ENCODE data around the gene AIP.

Gene AIP

GRCh38 chr11:67435031-67435726, 47.6 kb upstream of the AIP start:
- peak overlapping the region; percentile 100 for H3K9ac ChIP-seq (ENCODE audit: low read depth, low read length, poor library complexity, severe bottlenecking)
- no peak overlapping the region for H2AFZ ChIP-seq (ENCODE audit: low read length)
- peaks cover 98% of the 10 kb centered on the region for H3K79me2 ChIP-seq (ENCODE audit: insufficient read depth, low read length)
- peak overlapping the region; percentile 96 for H3K4me2 ChIP-seq (ENCODE audit: low read depth, low read length, poor library complexity, severe bottlenecking)
- peak overlapping the region; percentile 100 for H3K4me3 ChIP-seq (ENCODE audit: low read length, poor library complexity, severe bottlenecking)
- peaks cover 20% of the 10 kb centered on the region; the same call in 1 of the 2 replicates for H3K36me3 ChIP-seq (ENCODE audit: insufficient read depth, low read length)
- no peaks in the 10 kb centered on the region for H3K9me3 ChIP-seq (ENCODE audit: insufficient read depth, low read depth, low read length)
- H3K9me2 ChIP-seq (replicated peaks; ENCODE audit: low read depth, low read length) = no peaks in the 10 kb centered on the region
- H4K20me1 ChIP-seq (ENCODE audit: insufficient read depth, low read length, poor library complexity, severe bottlenecking) = peaks cover 55% of the 10 kb centered on the region
- H3F3A ChIP-seq (ENCODE audit: low read depth) = 0 out of 2 replicates have a peak, but pooled peaks cover 4% of the 10 kb centered on the region
- H3K27me3 ChIP-seq (ENCODE audit: insufficient read depth, low read length, poor library complexity, severe bottlenecking) = no peaks in the 10 kb centered on the region
- TF ChIP-seq EZH2phosphoT487 (IDR thresholded peaks at IDR 0.05; ENCODE audit: borderline replicate concordance) (no peak), CTCF (conservative IDR thresholded peaks at IDR 0.05; ENCODE audit: low read length) (no peak)
- peaks cover 53% of the 10 kb centered on the region for H3K4me1 ChIP-seq (ENCODE audit: insufficient read depth, low read length, poor library complexity, severe bottlenecking)

- Histone ChIP-seq H3K36me3 (ENCODE audit: insufficient read depth, low read length) (peaks cover 20% of the 10 kb centered on the region; the same call in 1 of the 2 replicates), H3K9ac (ENCODE audit: low read depth, low read length, poor library complexity, severe bottlenecking) (peak overlapping the region; percentile 100), H3K79me2 (ENCODE audit: insufficient read depth, low read length) (peaks cover 92% of the 10 kb centered on the region), H3K4me2 (ENCODE audit: low read depth, low read length, poor library complexity, severe bottlenecking) (peak overlapping the region; percentile 96), H3K9me3 (ENCODE audit: insufficient read depth, low read depth, low read length) (no peaks in the 10 kb centered on the region), H3K9me2 (replicated peaks; ENCODE audit: low read depth, low read length) (no peaks in the 10 kb centered on the region), H3K4me1 (ENCODE audit: insufficient read depth, low read length, poor library complexity, severe bottlenecking) (peaks cover 53% of the 10 kb centered on the region), H3F3A (ENCODE audit: low read depth) (0 out of 2 replicates have a peak, but pooled peaks cover 4% of the 10 kb centered on the region), H2AFZ (ENCODE audit: low read length) (no peak overlapping the region), H4K20me1 (ENCODE audit: insufficient read depth, low read length, poor library complexity, severe bottlenecking) (peaks cover 50% of the 10 kb centered on the region), H3K27me3 (ENCODE audit: insufficient read depth, low read length, poor library complexity, severe bottlenecking) (no peaks in the 10 kb centered on the region), H3K4me3 (ENCODE audit: low read length, poor library complexity, severe bottlenecking) (peak overlapping the region; percentile 100)
- TF ChIP-seq CTCF (conservative IDR thresholded peaks at IDR 0.05; ENCODE audit: low read length) (no peak), EZH2phosphoT487 (IDR thresholded peaks at IDR 0.05; ENCODE audit: borderline replicate concordance) (no peak)
These were observed 46.9 kb upstream of the AIP start for GRCh38 chr11:67435727-67436458.

GRCh38 chr11:67436459-67437081, 46.3 kb upstream of the AIP start:
- H3K4me2 ChIP-seq (ENCODE audit: low read depth, low read length, poor library complexity, severe bottlenecking) = peak overlapping the region; percentile 96
- 0 out of 2 replicates have a peak, but pooled peaks cover 4% of the 10 kb centered on the region for H3F3A ChIP-seq (ENCODE audit: low read depth)

More at GRCh38 chr11:67436459-67437081, 46.3 kb upstream of the AIP start:
- Histone ChIP-seq H2AFZ (ENCODE audit: low read length) (no peak overlapping the region), H3K36me3 (ENCODE audit: insufficient read depth, low read length) (peaks cover 20% of the 10 kb centered on the region; the same call in 1 of the 2 replicates), H3K9ac (ENCODE audit: low read depth, low read length, poor library complexity, severe bottlenecking) (peak overlapping the region; percentile 100), H3K4me1 (ENCODE audit: insufficient read depth, low read length, poor library complexity, severe bottlenecking) (peaks cover 53% of the 10 kb centered on the region), H4K20me1 (ENCODE audit: insufficient read depth, low read length, poor library complexity, severe bottlenecking) (peaks cover 50% of the 10 kb centered on the region), H3K79me2 (ENCODE audit: insufficient read depth, low read length) (peaks cover 87% of the 10 kb centered on the region), H3K4me3 (ENCODE audit: low read length, poor library complexity, severe bottlenecking) (peak overlapping the region; percentile 100), H3K9me2 (replicated peaks; ENCODE audit: low read depth, low read length) (no peaks in the 10 kb centered on the region), H3K27me3 (ENCODE audit: insufficient read depth, low read length, poor library complexity, severe bottlenecking) (no peaks in the 10 kb centered on the region), H3K9me3 (ENCODE audit: insufficient read depth, low read depth, low read length) (no peaks in the 10 kb centered on the region)
- no peak for TF ChIP-seq EZH2phosphoT487 (IDR thresholded peaks at IDR 0.05; ENCODE audit: borderline replicate concordance)

All from Loucy (cell line).